Sigmoid colon (tissue), 4 donors: ENCODE results near the gene PDK2.

Source experiments
- EP300 ChIP-seq, 4 donors: sonication (generic); formaldehyde crosslinking; IDR thresholded peaks; one replicate each; pipeline ENCODE4 v1.6.1; 2017; ENCODE audit warnings: antibody characterized with exemption in 4 of 4
- POLR2A ChIP-seq, 2 donors: fragments of 450-650 bp; IDR thresholded peaks; one replicate each; pipeline ENCODE4 v1.6.1; 2016; ENCODE audit warnings: antibody characterized with exemption in 2 of 2, mild to moderate bottlenecking in 2 of 2, moderate library complexity in 2 of 2
- POLR2AphosphoS5 ChIP-seq, 4 donors: sonication (generic); formaldehyde crosslinking; IDR thresholded peaks; one replicate each; pipeline ENCODE4 v1.6.1; 2017; ENCODE audit warnings: antibody characterized with exemption in 4 of 4
- TF ChIP-seq, protein P1 (sequence below), 4 experiments: fragments of 450-650 bp in 3 of 4; fragments of 200-600 bp in 1 of 4; IDR thresholded peaks; one replicate each; pipeline ENCODE4 v1.5.1; 2016 to 2019; ENCODE audit warnings: antibody characterized with exemption in 4 of 4, mild to moderate bottlenecking in 3 of 4, moderate library complexity in 2 of 4

DNA sequence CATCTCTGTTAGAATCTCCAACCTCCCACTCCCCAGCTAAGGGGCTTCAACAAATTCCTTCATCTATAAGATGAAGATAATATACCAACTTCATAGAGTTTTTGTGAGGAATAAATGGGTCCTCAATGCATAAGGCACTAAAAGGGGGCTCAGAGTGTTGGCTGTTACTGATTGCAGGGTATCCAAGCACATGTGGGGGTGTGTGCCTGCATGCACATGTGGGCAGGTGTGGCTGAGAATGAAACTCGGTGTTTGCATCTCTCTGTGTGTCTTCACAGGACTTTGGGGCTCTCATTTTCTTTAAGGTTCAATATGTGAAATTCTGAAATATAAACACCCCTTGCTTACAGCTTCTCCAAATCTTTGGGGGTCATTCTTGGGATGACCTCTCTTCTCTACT, 59.5 kb downstream of the PDK2 start:
- TF ChIP-seq POLR2A (IDR thresholded peaks at IDR 0.05), result no peak
- TF ChIP-seq EP300 (IDR thresholded peaks at IDR 0.05), result no peak
- TF ChIP-seq, protein P1, sequence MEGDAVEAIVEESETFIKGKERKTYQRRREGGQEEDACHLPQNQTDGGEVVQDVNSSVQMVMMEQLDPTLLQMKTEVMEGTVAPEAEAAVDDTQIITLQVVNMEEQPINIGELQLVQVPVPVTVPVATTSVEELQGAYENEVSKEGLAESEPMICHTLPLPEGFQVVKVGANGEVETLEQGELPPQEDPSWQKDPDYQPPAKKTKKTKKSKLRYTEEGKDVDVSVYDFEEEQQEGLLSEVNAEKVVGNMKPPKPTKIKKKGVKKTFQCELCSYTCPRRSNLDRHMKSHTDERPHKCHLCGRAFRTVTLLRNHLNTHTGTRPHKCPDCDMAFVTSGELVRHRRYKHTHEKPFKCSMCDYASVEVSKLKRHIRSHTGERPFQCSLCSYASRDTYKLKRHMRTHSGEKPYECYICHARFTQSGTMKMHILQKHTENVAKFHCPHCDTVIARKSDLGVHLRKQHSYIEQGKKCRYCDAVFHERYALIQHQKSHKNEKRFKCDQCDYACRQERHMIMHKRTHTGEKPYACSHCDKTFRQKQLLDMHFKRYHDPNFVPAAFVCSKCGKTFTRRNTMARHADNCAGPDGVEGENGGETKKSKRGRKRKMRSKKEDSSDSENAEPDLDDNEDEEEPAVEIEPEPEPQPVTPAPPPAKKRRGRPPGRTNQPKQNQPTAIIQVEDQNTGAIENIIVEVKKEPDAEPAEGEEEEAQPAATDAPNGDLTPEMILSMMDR (IDR thresholded peaks at IDR 0.05), result no peak
- TF ChIP-seq POLR2AphosphoS5 (IDR thresholded peaks at IDR 0.05), result no peak
